Skeletal muscle tissue (tissue), 4 donors: ENCODE data around the gene HIRIP3. TPM values are rescaled to one million over a fixed set of nuclear protein-coding genes. Genes with fewer than 3 reads are reported as not detected.

Experiments used
- H3K27ac ChIP-seq: one replicate; pipeline ENCODE4 v1.7.0; 2013; ENCODE audit warnings: mild to moderate bottlenecking, low read depth, low read length, inconsistent platforms
- H3K27me3 ChIP-seq, 3 donors: one replicate each; pipeline ENCODE4 v1.7.0; 2013; ENCODE audit warnings: low read length in 3 of 3; ENCODE audit not compliant: control insufficient read depth in 3 of 3, insufficient read depth in 3 of 3
- H3K36me3 ChIP-seq, 3 donors: one replicate each; pipeline ENCODE4 v1.7.0; 2013; ENCODE audit warnings: low read length in 3 of 3; ENCODE audit not compliant: control insufficient read depth in 3 of 3, insufficient read depth in 3 of 3
- H3K4me1 ChIP-seq, 3 donors: one replicate each; pipeline ENCODE4 v1.7.0; 2013; ENCODE audit warnings: low read length in 3 of 3, mild to moderate bottlenecking in 3 of 3; ENCODE audit not compliant: control insufficient read depth in 3 of 3, insufficient read depth in 3 of 3
- H3K4me3 ChIP-seq, 3 donors: one replicate each; pipeline ENCODE4 v1.7.0; 2013; ENCODE audit warnings: low read length in 3 of 3
- H3K9ac ChIP-seq, 3 donors: one replicate each; pipeline ENCODE4 v1.7.0; 2013; ENCODE audit warnings: low read length in 3 of 3, mild to moderate bottlenecking in 3 of 3, moderate library complexity in 2 of 3, low read depth in 1 of 3
- H3K9me3 ChIP-seq, 3 donors: one replicate each; pipeline ENCODE4 v1.7.0; 2013; ENCODE audit warnings: low read length in 3 of 3; ENCODE audit not compliant: control insufficient read depth in 3 of 3
- total RNA-seq: library from RNA; depleted of rRNA; stranded (reverse); fragments of >200 nt; gene quantifications from one replicate; pipeline ENCODE4 v1.2.3, GENCODE V29; 2014
- donor health status: Osteomylitis.

Gene HIRIP3
- total RNA-seq, 1 donor from 2014 or later: 9.4 TPM

- peaks cover 55 to 64% (median 58%) of the 10 kb centered on the region in 3 donors for H3K36me3 ChIP-seq
- no peak overlapping the region for H3K27ac ChIP-seq
Observed at GRCh38 chr16:29991571-29991904, 3.9 kb downstream of the HIRIP3 start.

GRCh38 chr16:29990883-29991570 is 4.4 kb downstream of the HIRIP3 start:
- Histone ChIP-seq H3K27ac (no peak overlapping the region), H3K36me3 (peaks cover 60 to 69% (median 63%) of the 10 kb centered on the region in 3 donors), H3K27me3 (peaks cover 0 to 3% (median 0%) of the 10 kb centered on the region in 3 donors)

More at GRCh38 chr16:29991571-29991904, 3.9 kb downstream of the HIRIP3 start:
- no peaks in the 10 kb centered on the region for H3K9me3 ChIP-seq
- no peak overlapping the region for H3K4me3 ChIP-seq
- no peak overlapping the region for H3K9ac ChIP-seq
- H3K4me1 ChIP-seq: peaks cover 13 to 28% (median 16%) of the 10 kb centered on the region in 3 donors
- peaks cover 0 to 3% (median 0%) of the 10 kb centered on the region in 3 donors for H3K27me3 ChIP-seq

GRCh38 chr16:29990034-29990433 is 5.4 kb downstream of the HIRIP3 start:
- H3K4me1 ChIP-seq: peaks cover 8 to 16% (median 10%) of the 10 kb centered on the region in 3 donors
- no peak overlapping the region for H3K4me3 ChIP-seq
- no peaks in the 10 kb centered on the region for H3K9me3 ChIP-seq
- H3K27ac ChIP-seq: no peak overlapping the region
- H3K27me3 ChIP-seq: no peaks in the 10 kb centered on the region
- peaks cover 70 to 79% (median 73%) of the 10 kb centered on the region in 3 donors for H3K36me3 ChIP-seq
- no peak overlapping the region for H3K9ac ChIP-seq

More at GRCh38 chr16:29990883-29991570, 4.4 kb downstream of the HIRIP3 start:
- peaks cover 11 to 24% (median 13%) of the 10 kb centered on the region in 3 donors for H3K4me1 ChIP-seq
- H3K9me3 ChIP-seq: no peaks in the 10 kb centered on the region
- no peak overlapping the region for H3K4me3 ChIP-seq
- H3K9ac ChIP-seq: no peak overlapping the region

- Histone ChIP-seq H3K36me3 (peaks cover 77 to 87% (median 80%) of the 10 kb centered on the region in 3 donors), H3K9ac (no peak overlapping the region), H3K4me3 (no peak overlapping the region)
Observed at GRCh38 chr16:29989111-29989858, 6.1 kb downstream of the HIRIP3 start.

GRCh38 chr16:29988346-29989075 is 6.9 kb downstream of the HIRIP3 start:
- Histone ChIP-seq H3K9ac (no peak overlapping the region), H3K27ac (no peak overlapping the region), H3K27me3 (no peaks in the 10 kb centered on the region), H3K4me3 (no peak overlapping the region), H3K4me1 (peaks cover 0 to 9% (median 2%) of the 10 kb centered on the region in 3 donors), H3K9me3 (no peaks in the 10 kb centered on the region), H3K36me3 (peaks cover 80 to 91% (median 84%) of the 10 kb centered on the region in 3 donors)

More at GRCh38 chr16:29989111-29989858, 6.1 kb downstream of the HIRIP3 start:
- no peaks in the 10 kb centered on the region for H3K27me3 ChIP-seq
- peaks cover under 1 to 12% (median 4%) of the 10 kb centered on the region in 3 donors for H3K4me1 ChIP-seq
- no peaks in the 10 kb centered on the region for H3K9me3 ChIP-seq
- no peak overlapping the region for H3K27ac ChIP-seq

- peaks cover 80 to 91% (median 87%) of the 10 kb centered on the region in 3 donors for H3K36me3 ChIP-seq
- H3K4me3 ChIP-seq: no peak overlapping the region
- no peak overlapping the region for H3K9ac ChIP-seq
- H3K27ac ChIP-seq: no peak overlapping the region
- peaks cover 0 to 7% (median 2%) of the 10 kb centered on the region in 3 donors for H3K4me1 ChIP-seq
- H3K9me3 ChIP-seq: no peaks in the 10 kb centered on the region
- no peaks in the 10 kb centered on the region for H3K27me3 ChIP-seq
Observed at GRCh38 chr16:29987371-29988085, 7.9 kb downstream of the HIRIP3 start.

- H3K27me3 ChIP-seq: no peaks in the 10 kb centered on the region
- H3K4me1 ChIP-seq: peaks cover 0 to 4% (median 2%) of the 10 kb centered on the region in 3 donors
- H3K9ac ChIP-seq: no peak overlapping the region
- H3K36me3 ChIP-seq: peaks cover 82 to 91% (median 86%) of the 10 kb centered on the region in 3 donors
- H3K27ac ChIP-seq: no peak overlapping the region
- no peak overlapping the region for H3K4me3 ChIP-seq
- no peaks in the 10 kb centered on the region for H3K9me3 ChIP-seq
Observed at GRCh38 chr16:29986931-29987330, 8.5 kb downstream of the HIRIP3 start.

GRCh38 chr16:29986231-29986630 is 9.2 kb downstream of the HIRIP3 start:
- H3K36me3 ChIP-seq: peaks cover 88 to 95% (median 89%) of the 10 kb centered on the region in 3 donors
- no peak overlapping the region for H3K9ac ChIP-seq
- no peak overlapping the region for H3K4me3 ChIP-seq
- peaks cover 0 to 4% (median 2%) of the 10 kb centered on the region in 3 donors for H3K4me1 ChIP-seq
- no peaks in the 10 kb centered on the region for H3K9me3 ChIP-seq
- no peak overlapping the region for H3K27ac ChIP-seq
- H3K27me3 ChIP-seq: no peaks in the 10 kb centered on the region

- Histone ChIP-seq H3K27me3 (no peaks in the 10 kb centered on the region), H3K36me3 (peaks cover 88 to 97% (median 91%) of the 10 kb centered on the region in 3 donors), H3K9ac (no peak overlapping the region), H3K4me1 (peaks cover 0 to 4% (median 2%) of the 10 kb centered on the region in 3 donors), H3K4me3 (no peak overlapping the region), H3K9me3 (no peaks in the 10 kb centered on the region), H3K27ac (no peak overlapping the region)
Observed at GRCh38 chr16:29985271-29985811, 10.1 kb downstream of the HIRIP3 start.
